ENCODE data around the gene POLR1D.

- no peak for TF ChIP-seq GATA2 (IDR thresholded peaks at IDR 0.05; ENCODE audit: low read depth, low read length)
- TF ChIP-seq GATA3 (IDR thresholded peaks at IDR 0.05; ENCODE audit: low read depth, low read length): no peak
Measured at GRCh38 chr13:27624071-27624470, 2.4 kb downstream of the POLR1D start.
